Endodermal cell (in vitro differentiated cells): ENCODE results near the gene NPAS3. TPM values are rescaled to one million over a fixed set of nuclear protein-coding genes. Genes with fewer than 3 reads are reported as not detected.

ENCODE experiments used
- DNase-seq: peaks from one replicate; pipeline ENCODE4 v3.0.0-alpha.2; 2017
- H3K27ac ChIP-seq: 2 replicates; pipeline ENCODE4 v1.5.1; 2013; ENCODE audit warnings: mild to moderate bottlenecking, low read depth, low read length, moderate library complexity
- H3K27me3 ChIP-seq: 2 replicates; pipeline ENCODE4 v1.6.1; 2013; ENCODE audit warnings: mild to moderate bottlenecking, low read length, moderate library complexity; ENCODE audit not compliant: insufficient read depth, control insufficient read depth, poor library complexity, severe bottlenecking
- H3K36me3 ChIP-seq: 2 replicates; pipeline ENCODE4 v1.7.0; 2013; ENCODE audit warnings: mild to moderate bottlenecking, low read length, moderate library complexity; ENCODE audit not compliant: control insufficient read depth, insufficient read depth
- H3K4me1 ChIP-seq: one replicate; pipeline ENCODE4 v1.7.0; 2013; ENCODE audit warnings: low read length; ENCODE audit not compliant: control insufficient read depth, insufficient read depth
- H3K4me3 ChIP-seq: 2 replicates; pipeline ENCODE4 v1.5.1; 2013; ENCODE audit warnings: mild to moderate bottlenecking, low read length, moderate library complexity
- H3K9ac ChIP-seq: 2 replicates; pipeline ENCODE4 v1.6.1; 2013; ENCODE audit warnings: mild to moderate bottlenecking, low read length, moderate library complexity; ENCODE audit not compliant: poor library complexity, severe bottlenecking; ENCODE audit errors: extremely low read depth
- H3K9me3 ChIP-seq: 2 replicates; pipeline ENCODE4 v1.6.1; 2013; ENCODE audit warnings: mild to moderate bottlenecking, low read length, moderate library complexity; ENCODE audit not compliant: control insufficient read depth
- H3K27ac Mint-ChIP-seq: 2 replicates; pipeline ENCODE4 v1.8.0; 2020; ENCODE audit warnings: mixed read lengths
- H3K27me3 Mint-ChIP-seq: 2 replicates; pipeline ENCODE4 v1.8.0; 2021; ENCODE audit warnings: mild to moderate bottlenecking, mixed read lengths; ENCODE audit not compliant: insufficient read depth
- H3K36me3 Mint-ChIP-seq: 2 replicates; pipeline ENCODE4 v1.8.0; 2020; ENCODE audit warnings: low read depth, mixed read lengths
- H3K4me1 Mint-ChIP-seq: 2 replicates; pipeline ENCODE4 v1.8.0; 2020; ENCODE audit warnings: mixed read lengths
- H3K4me3 Mint-ChIP-seq: 2 replicates; pipeline ENCODE4 v1.8.0; 2020; ENCODE audit warnings: mild to moderate bottlenecking, moderate library complexity, mixed read lengths
- H3K9me3 Mint-ChIP-seq: 2 replicates; pipeline ENCODE4 v1.8.0; 2020; ENCODE audit warnings: mild to moderate bottlenecking, mixed read lengths
- WGBS, 2 experiments: methylation state at CpG; one replicate each; pipeline versions ENCODE4 v1.1.5 to v1.1.7; 2013; ENCODE audit warnings: missing lambda C conversion rate in 2 of 2, mixed read lengths in 1 of 2; ENCODE audit not compliant: insufficient coverage in 1 of 2, insufficient read length in 1 of 2; 5-methylcytosine and 5-hydroxymethylcytosine counted together
- total RNA-seq, 2 donors: library from RNA; stranded (reverse); fragmentation: NEBNext Ultra II Directional in 1 of 2; extraction: Animal tissue kit (Norgen Biotek cat#: 25700) in 1 of 2; gene quantifications; 2 replicates in 1 of 2; 3 replicates in 1 of 2; pipeline ENCODE4 v1.2.1, GENCODE V29; 2021
- TF ChIP-seq, protein P1 (sequence below): fragments of 200-600 bp; sonication (generic); conservative IDR thresholded peaks from 2 replicates; pipeline ENCODE4 v1.5.0; 2021; ENCODE audit warnings: antibody characterized with exemption, mild to moderate bottlenecking

The NPAS3 gene
- total RNA-seq, 2 donors from 2014 or later = 1.4 to 1.6 TPM

DNA sequence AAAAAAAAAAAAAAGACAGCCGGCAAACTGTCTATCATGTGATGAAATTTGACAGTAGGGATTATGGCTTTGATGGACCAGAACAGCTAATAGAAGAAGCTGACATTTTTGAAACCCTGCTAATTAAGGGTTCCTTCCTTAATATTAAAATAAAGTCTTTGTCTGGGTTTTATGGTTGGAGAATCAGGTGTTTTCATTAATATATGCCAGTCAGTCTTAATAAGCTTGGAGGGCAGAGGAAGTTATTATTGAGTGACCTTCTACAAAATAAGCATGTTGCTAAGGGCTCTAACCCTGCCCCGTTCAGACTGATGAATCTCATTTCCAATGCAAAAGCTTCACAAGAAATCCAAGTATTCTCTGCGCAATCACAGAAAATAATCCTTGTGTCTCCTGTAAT is 722.4 kb downstream of the NPAS3 start:
- WGBS, 2 experiments = 89 to 95% methylated on average over 2 to 3 of the region's 3 CpGs
- no peaks in the 10 kb centered on the region for H3K36me3 Mint-ChIP-seq
- Histone ChIP-seq H3K36me3 (no peaks in the 10 kb centered on the region), H3K27me3 (no peaks in the 10 kb centered on the region), H3K9me3 (no peaks in the 10 kb centered on the region), H3K27ac (no peak overlapping the region), H3K4me1 (no peaks in the 10 kb centered on the region), H3K9ac (no peak overlapping the region), H3K4me3 (no peak overlapping the region)
- no peak overlapping the region for H3K27ac Mint-ChIP-seq
- no peak overlapping the region for H3K4me3 Mint-ChIP-seq
- TF ChIP-seq, protein P1, sequence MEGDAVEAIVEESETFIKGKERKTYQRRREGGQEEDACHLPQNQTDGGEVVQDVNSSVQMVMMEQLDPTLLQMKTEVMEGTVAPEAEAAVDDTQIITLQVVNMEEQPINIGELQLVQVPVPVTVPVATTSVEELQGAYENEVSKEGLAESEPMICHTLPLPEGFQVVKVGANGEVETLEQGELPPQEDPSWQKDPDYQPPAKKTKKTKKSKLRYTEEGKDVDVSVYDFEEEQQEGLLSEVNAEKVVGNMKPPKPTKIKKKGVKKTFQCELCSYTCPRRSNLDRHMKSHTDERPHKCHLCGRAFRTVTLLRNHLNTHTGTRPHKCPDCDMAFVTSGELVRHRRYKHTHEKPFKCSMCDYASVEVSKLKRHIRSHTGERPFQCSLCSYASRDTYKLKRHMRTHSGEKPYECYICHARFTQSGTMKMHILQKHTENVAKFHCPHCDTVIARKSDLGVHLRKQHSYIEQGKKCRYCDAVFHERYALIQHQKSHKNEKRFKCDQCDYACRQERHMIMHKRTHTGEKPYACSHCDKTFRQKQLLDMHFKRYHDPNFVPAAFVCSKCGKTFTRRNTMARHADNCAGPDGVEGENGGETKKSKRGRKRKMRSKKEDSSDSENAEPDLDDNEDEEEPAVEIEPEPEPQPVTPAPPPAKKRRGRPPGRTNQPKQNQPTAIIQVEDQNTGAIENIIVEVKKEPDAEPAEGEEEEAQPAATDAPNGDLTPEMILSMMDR = no peak
- no peaks in the 10 kb centered on the region for H3K27me3 Mint-ChIP-seq
- no peaks in the 10 kb centered on the region for H3K4me1 Mint-ChIP-seq
- H3K9me3 Mint-ChIP-seq = peaks cover 15% of the 10 kb centered on the region
- no peak for DNase-seq

DNA sequence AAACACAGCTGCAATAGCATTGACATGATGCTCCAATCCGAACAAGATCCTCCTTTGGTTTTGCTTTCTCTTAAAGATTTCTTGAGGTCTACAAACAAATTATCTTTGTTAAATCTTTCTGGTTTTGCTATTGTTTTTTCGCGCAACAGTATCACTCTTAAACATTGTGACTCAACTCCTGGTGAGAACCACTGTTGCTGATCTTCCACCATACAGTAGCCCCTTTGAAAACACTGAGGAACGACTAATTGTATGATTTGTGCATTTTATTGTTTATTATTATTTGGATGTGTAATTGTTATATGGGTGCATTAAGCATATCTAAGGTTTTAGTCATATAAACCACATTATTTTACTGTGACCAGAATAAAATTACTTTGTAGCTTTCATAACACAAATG is 729.4 kb downstream of the NPAS3 start:
- no peak overlapping the region for H3K27ac ChIP-seq
- H3K4me1 ChIP-seq = no peaks in the 10 kb centered on the region
- Mint-ChIP-seq H3K27me3 (no peaks in the 10 kb centered on the region), H3K4me1 (no peaks in the 10 kb centered on the region), H3K4me3 (no peak overlapping the region), H3K9me3 (peaks cover 14% of the 10 kb centered on the region), H3K36me3 (no peaks in the 10 kb centered on the region), H3K27ac (no peak overlapping the region)
- H3K9me3 ChIP-seq = no peaks in the 10 kb centered on the region
- no peak for DNase-seq
- WGBS, 2 experiments = 93 to 100% methylated on average over 1 to 3 of the region's 4 CpGs
- no peak overlapping the region for H3K9ac ChIP-seq
- no peaks in the 10 kb centered on the region for H3K27me3 ChIP-seq
- TF ChIP-seq, protein P1 = no peak
- H3K4me3 ChIP-seq = no peak overlapping the region
- no peaks in the 10 kb centered on the region for H3K36me3 ChIP-seq

DNA sequence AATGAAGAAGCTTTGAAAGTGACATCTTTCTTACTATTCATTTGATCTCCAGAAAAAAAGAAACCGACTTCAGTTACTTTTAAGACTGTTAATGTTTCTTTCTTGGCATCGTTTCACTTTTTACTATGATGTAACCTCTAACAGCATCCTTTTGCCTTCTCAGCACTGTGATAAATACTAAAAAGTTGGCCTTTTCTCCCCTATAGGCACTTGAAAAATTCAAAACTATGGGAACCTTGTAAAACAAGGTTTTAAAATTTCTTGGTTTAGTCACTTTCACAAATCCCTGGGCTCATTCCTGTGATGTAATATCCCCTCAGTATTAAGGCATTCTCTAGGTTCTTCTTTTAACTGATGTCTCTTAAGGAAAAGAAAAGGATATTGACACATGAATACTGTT is 730.4 kb downstream of the NPAS3 start:
- Histone ChIP-seq H3K9ac (no peak overlapping the region), H3K4me1 (no peaks in the 10 kb centered on the region), H3K36me3 (no peaks in the 10 kb centered on the region), H3K27me3 (no peaks in the 10 kb centered on the region), H3K27ac (no peak overlapping the region), H3K4me3 (no peak overlapping the region), H3K9me3 (no peaks in the 10 kb centered on the region)
- Mint-ChIP-seq H3K9me3 (peaks cover 6% of the 10 kb centered on the region), H3K27ac (no peak overlapping the region), H3K36me3 (no peaks in the 10 kb centered on the region), H3K4me3 (no peak overlapping the region), H3K4me1 (no peaks in the 10 kb centered on the region), H3K27me3 (no peaks in the 10 kb centered on the region)
- TF ChIP-seq, protein P1 = no peak
- WGBS, 2 experiments = 87 to 100% methylated on average over 2 of the region's 2 CpGs
- no peak for DNase-seq
